HCT116 (cell line): Measurements from ENCODE around the gene WDR83. TPM values are rescaled to one million over a fixed set of nuclear protein-coding genes. Genes with fewer than 3 reads are reported as not detected.
A peak's percentile ranks its signal among the peaks of the same experiment; 100 is the strongest.

Experiments used
- ATAC-seq: fragments of 200-7000 bp; cut with Tn5 transposase; 2 replicates; pipeline ENCODE4 v1.9.1; 2020; ENCODE audit warnings: mild to moderate bottlenecking, moderate library complexity
- BruUV-seq: library from RNA; stranded (reverse); fragments of 400-500 nt; replicated peaks from 2 replicates; lab custom pipeline; 2021; lab: Mats Ljungman, UMichigan
- CTCF ChIA-PET: fragments of 300-600 bp; sonication (Branson Sonifier 250); formaldehyde crosslinking; loops from one replicate; lab custom pipeline; 2021; ENCODE audit warnings: antibody characterized with exemption; lab: Charles Lee
- POLR2A ChIA-PET: fragments of 300-600, 350-600 bp; sonication (Branson Sonifier 250); formaldehyde crosslinking; loops from one replicate; lab custom pipeline; 2021; ENCODE audit warnings: antibody characterized with exemption; lab: Charles Lee
- RAD21 ChIA-PET, 2 experiments: fragments of 300-600 bp; sonication (Branson Sonifier 250); formaldehyde crosslinking; loops; one replicate each; lab custom pipeline; 2023; ENCODE audit warnings: low total read pairs in 2 of 2; ENCODE audit not compliant: uncharacterized antibody in 2 of 2, unreplicated experiment in 2 of 2, low non-redundant PET in 1 of 2; lab: Charles Lee
- DNase-seq: peaks from one replicate; pipeline ENCODE4 v3.0.0-alpha.2; 2010; ENCODE audit warnings: low read depth, low spot score
- H2AFZ ChIP-seq: fragments of 200-600 bp; shearing (Covaris generic), sonication (generic); 2 replicates; pipeline ENCODE4 v1.6.1; 2017; ENCODE audit warnings: low read depth, mixed run types, mixed read lengths, antibody characterized with exemption, low read length; ENCODE audit not compliant: poor library complexity, severe bottlenecking
- H3K27ac ChIP-seq: 2 replicates; pipeline ENCODE4 v1.5.1; 2012; ENCODE audit warnings: low read depth, low read length
- H3K27me3 ChIP-seq: fragments of 200-600 bp; sonication (generic); 2 replicates; pipeline ENCODE4 v1.6.1; 2016; ENCODE audit warnings: mixed run types, low read length, mixed read lengths; ENCODE audit not compliant: insufficient read depth
- H3K36me3 ChIP-seq, 2 experiments: fragments of 200-500 bp in 1 of 2; fragments of 200-600 bp in 1 of 2; sonication (Bioruptor generic) in 1 of 2; sonication (generic) in 1 of 2; 2 replicates each; pipeline versions ENCODE4 v1.5.1 to v1.6.1; 2014 to 2016; ENCODE audit warnings: low read length in 2 of 2, inconsistent platforms in 1 of 2, mixed read lengths in 1 of 2, mixed run types in 1 of 2; ENCODE audit not compliant: insufficient read depth in 2 of 2, control insufficient read depth in 1 of 2
- H3K4me1 ChIP-seq, 2 experiments: fragments of 200-600 bp in 1 of 2; sonication (generic) in 1 of 2; 2 replicates each; pipeline versions ENCODE4 v1.5.1 to v1.6.1; 2012 to 2017; ENCODE audit warnings: low read length in 2 of 2, inconsistent platforms in 1 of 2, mild to moderate bottlenecking in 1 of 2, mixed read lengths in 1 of 2, mixed run types in 1 of 2, moderate library complexity in 1 of 2; ENCODE audit not compliant: insufficient read depth in 2 of 2, control insufficient read depth in 1 of 2
- H3K4me2 ChIP-seq: fragments of 200-600 bp; sonication (generic); 2 replicates; pipeline ENCODE4 v1.6.1; 2017; ENCODE audit warnings: mixed run types, low read length, mixed read lengths
- H3K4me3 ChIP-seq, 2 experiments: fragments of 200-600 bp in 1 of 2; sonication (generic) in 1 of 2; replicated peaks in 1 of 2; 2 replicates each; pipeline ENCODE4 v1.5.1; 2011 to 2016; ENCODE audit warnings: low read length in 2 of 2, control low read depth in 1 of 2, low read depth in 1 of 2, mild to moderate bottlenecking in 1 of 2, mixed read lengths in 1 of 2, mixed run types in 1 of 2
- H3K79me2 ChIP-seq: fragments of 200-600 bp; sonication (generic); 2 replicates; pipeline ENCODE4 v1.6.1; 2017; ENCODE audit warnings: mild to moderate bottlenecking, mixed run types, low read length, moderate library complexity, mixed read lengths; ENCODE audit not compliant: insufficient read depth
- H3K9ac ChIP-seq: fragments of 200-600 bp; sonication (generic); 2 replicates; pipeline ENCODE4 v1.6.1; 2016; ENCODE audit warnings: low read length, mixed read lengths
- H3K9me2 ChIP-seq: fragments of 200-600 bp; sonication (generic), shearing (Covaris generic); 2 replicates; pipeline ENCODE4 v1.6.1; 2017; ENCODE audit warnings: mixed run types, mild to moderate bottlenecking, moderate library complexity; ENCODE audit not compliant: insufficient read depth
- H3K9me3 ChIP-seq, 2 experiments: fragments of 200-500 bp in 1 of 2; fragments of 200-600 bp in 1 of 2; sonication (Bioruptor generic) in 1 of 2; sonication (generic) in 1 of 2; 2 replicates each; pipeline ENCODE4 v1.6.1; 2014 to 2017; ENCODE audit warnings: low read length in 2 of 2, mixed read lengths in 2 of 2, inconsistent platforms in 1 of 2, low read depth in 1 of 2, mild to moderate bottlenecking in 1 of 2, mixed run types in 1 of 2, moderate library complexity in 1 of 2; ENCODE audit not compliant: control insufficient read depth in 1 of 2, insufficient read depth in 1 of 2
- H4K20me1 ChIP-seq: fragments of 200-600 bp; sonication (generic), shearing (Covaris generic); 2 replicates; pipeline ENCODE4 v1.6.1; 2017; ENCODE audit warnings: mixed run types, mild to moderate bottlenecking, moderate library complexity; ENCODE audit not compliant: insufficient read depth
- ATF3 ChIP-seq: IDR thresholded peaks from 2 replicates; pipeline ENCODE4 v1.6.1; 2012
- CEBPB ChIP-seq: IDR thresholded peaks from 2 replicates; pipeline ENCODE4 v1.6.1; 2012; ENCODE audit warnings: low read depth
- CTCF ChIP-seq, 3 experiments: fragments of 200-600 bp in 1 of 3; sonication (generic) in 1 of 3; IDR thresholded peaks in 2 of 3; conservative IDR thresholded peaks in 1 of 3; 2 replicates each; pipeline ENCODE4 v1.5.1; 2012 to 2017; ENCODE audit warnings: low read depth in 2 of 3, low read length in 2 of 3, antibody characterized with exemption in 1 of 3, borderline replicate concordance in 1 of 3, control low read depth in 1 of 3, mild to moderate bottlenecking in 1 of 3, mixed read lengths in 1 of 3, mixed run types in 1 of 3, moderate library complexity in 1 of 3; ENCODE audit not compliant: insufficient read depth in 1 of 3
- EGR1 ChIP-seq: IDR thresholded peaks from 2 replicates; pipeline ENCODE4 v1.6.1; 2012; ENCODE audit warnings: low read depth
- ELF1 ChIP-seq: IDR thresholded peaks from 2 replicates; pipeline ENCODE4 v1.6.1; 2012; ENCODE audit warnings: low read depth, borderline replicate concordance
- EZH2 ChIP-seq: fragments of 200-600 bp; sonication (generic); IDR thresholded peaks from 2 replicates; pipeline ENCODE4 v1.6.1; 2017; ENCODE audit warnings: antibody characterized with exemption, mixed run types
- EZH2phosphoT487 ChIP-seq: fragments of 200-600 bp; IDR thresholded peaks from 2 replicates; pipeline ENCODE4 v1.6.1; 2018; ENCODE audit warnings: antibody characterized with exemption, borderline replicate concordance
- FOSL1 ChIP-seq: IDR thresholded peaks from 2 replicates; pipeline ENCODE4 v1.6.1; 2012; ENCODE audit warnings: low read depth
- JUND ChIP-seq: IDR thresholded peaks from 2 replicates; pipeline ENCODE4 v1.6.1; 2012
- MAX ChIP-seq: IDR thresholded peaks from 2 replicates; pipeline ENCODE4 v1.6.1; 2012
- POLR2A ChIP-seq: IDR thresholded peaks from 2 replicates; pipeline ENCODE4 v1.7.0; 2011; ENCODE audit warnings: borderline replicate concordance; ENCODE audit not compliant: insufficient read depth, insufficient read length; ENCODE audit errors: extremely low read depth
- RAD21 ChIP-seq: IDR thresholded peaks from 2 replicates; pipeline ENCODE4 v1.6.1; 2012; ENCODE audit warnings: low read depth, mild to moderate bottlenecking
- SIN3A ChIP-seq: IDR thresholded peaks from 2 replicates; pipeline ENCODE4 v1.6.1; 2012; ENCODE audit warnings: low read depth
- SP1 ChIP-seq: IDR thresholded peaks from 2 replicates; pipeline ENCODE4 v1.6.1; 2012; ENCODE audit warnings: low read depth
- ZBTB33 ChIP-seq: IDR thresholded peaks from 2 replicates; pipeline ENCODE4 v1.6.1; 2011; ENCODE audit warnings: mild to moderate bottlenecking, low read length, moderate library complexity; ENCODE audit not compliant: insufficient replicate concordance; ENCODE audit errors: extremely low read depth
- ZFX ChIP-seq: fragments of 450-650 bp; IDR thresholded peaks from 2 replicates; pipeline ENCODE4 v1.6.1; 2017
- intact Hi-C: fragments of 100-400 bp; cut with micrococcal nuclease; formaldehyde crosslinking; loops from 2 replicates; pipeline ENCODE4 v1.10.0; 2022
- total RNA-seq: library from RNA; stranded (reverse); gene quantifications from one replicate; pipeline ENCODE4 v1.2.1, GENCODE V29; 2021; ENCODE audit not compliant: unreplicated experiment

WDR83 gene
- total RNA-seq, 1 experiment from 2014 or later, result 20.1 TPM

- BruUV-seq, result TSS peak; percentile 40
- Histone ChIP-seq H3K36me3 (peaks cover 20 to 45% of the 10 kb centered on the region in 2 experiments), H3K4me2 (no peak overlapping the region), H2AFZ (no peak overlapping the region), H3K9me2 (no peaks in the 10 kb centered on the region), H3K4me1 (no peaks in the 10 kb centered on the region), H3K9me3 (peaks cover 27 to 28% of the 10 kb centered on the region in 2 experiments; a peak in 3 of 4 replicates), H3K4me3 (no peak overlapping the region), H3K27ac (no peak overlapping the region), H3K79me2 (no peaks in the 10 kb centered on the region), H3K27me3 (no peaks in the 10 kb centered on the region), H4K20me1 (no peaks in the 10 kb centered on the region), H3K9ac (no peak overlapping the region)
- ChIA-PET POLR2A (no interaction called here), CTCF (no interaction called here), RAD21 (no interaction called here)
- TF ChIP-seq CEBPB, result no peak
- TF ChIP-seq ELF1, result no peak
- TF ChIP-seq ATF3, result no peak
- TF ChIP-seq FOSL1, result no peak
- TF ChIP-seq POLR2A, result no peak
- no peak for TF ChIP-seq SIN3A
- TF ChIP-seq MAX, result no peak
- no peak for TF ChIP-seq ZFX
- TF ChIP-seq ZBTB33, result no peak
- no peak for TF ChIP-seq EZH2phosphoT487
- no peak for TF ChIP-seq CTCF (IDR thresholded peaks at IDR 0.05 in 2 of 3, conservative IDR thresholded peaks at IDR 0.05 in 1 of 3; ENCODE audit: borderline replicate concordance in 1 of 3, insufficient read depth in 1 of 3, low read depth in 2 of 3, low read length in 2 of 3)
- no peak for TF ChIP-seq JUND
- no peak for TF ChIP-seq EGR1
- no peak for TF ChIP-seq EZH2
- no peak for TF ChIP-seq SP1
- TF ChIP-seq RAD21, result no peak
- DNase-seq, result no peak
- ATAC-seq, result no peak
- intact Hi-C loops, result no loop called here
These were observed 37.4 kb upstream of the WDR83 start for GRCh38 chr19:12629215-12629614.
